Calu3 (cell line): ENCODE measurements around the gene RPS6KA4. TPM values are rescaled to one million over a fixed set of nuclear protein-coding genes. Genes with fewer than 3 reads are reported as not detected.

Experiments used
- BruUV-seq: library from RNA; stranded (reverse); fragments of 400-500 nt; replicated peaks from 2 replicates; lab custom pipeline; 2021; lab: Mats Ljungman, UMichigan
- CTCF ChIA-PET: fragments of 300-600 bp; sonication (Branson Sonifier 250); formaldehyde crosslinking; loops from one replicate; lab custom pipeline; 2022; ENCODE audit warnings: antibody characterized with exemption; lab: Charles Lee
- DNase-seq: peaks from one replicate; pipeline ENCODE4 v3.0.0; 2022
- H3K27ac Mint-ChIP-seq: one replicate; pipeline ENCODE4 v1.8.0; 2022; ENCODE audit warnings: mixed read lengths; ENCODE audit not compliant: unreplicated experiment
- H3K27me3 Mint-ChIP-seq: one replicate; pipeline ENCODE4 v1.8.0; 2022; ENCODE audit warnings: mixed read lengths; ENCODE audit not compliant: unreplicated experiment
- H3K36me3 Mint-ChIP-seq: one replicate; pipeline ENCODE4 v1.8.0; 2022; ENCODE audit warnings: mild to moderate bottlenecking, moderate library complexity, mixed read lengths; ENCODE audit not compliant: insufficient read depth, unreplicated experiment
- H3K4me1 Mint-ChIP-seq: one replicate; pipeline ENCODE4 v1.8.0; 2022; ENCODE audit warnings: mild to moderate bottlenecking, low read depth, mixed read lengths; ENCODE audit not compliant: unreplicated experiment
- H3K4me3 Mint-ChIP-seq: one replicate; pipeline ENCODE4 v1.8.0; 2022; ENCODE audit warnings: mild to moderate bottlenecking, low read depth, moderate library complexity, mixed read lengths; ENCODE audit not compliant: unreplicated experiment
- H3K9me3 Mint-ChIP-seq: one replicate; pipeline ENCODE4 v1.8.0; 2022; ENCODE audit warnings: low read depth, mixed read lengths; ENCODE audit not compliant: unreplicated experiment
- intact Hi-C: fragments of 100-400 bp; cut with micrococcal nuclease; formaldehyde crosslinking; loops from one replicate; pipeline ENCODE4 v1.10.0; 2022; ENCODE audit not compliant: unreplicated experiment
- total RNA-seq: library from RNA; stranded (reverse); gene quantifications from 2 replicates; pipeline ENCODE4 v1.2.3, GENCODE V29; 2022
- TF ChIP-seq, protein P1 (sequence below): fragments of 200-600 bp; IDR thresholded peaks from one replicate; pipeline ENCODE4 v1.8.0; 2022; ENCODE audit warnings: antibody characterized with exemption; ENCODE audit not compliant: unreplicated experiment

The RPS6KA4 gene
- total RNA-seq, 1 experiment from 2014 or later, result 46.0 TPM

DNA sequence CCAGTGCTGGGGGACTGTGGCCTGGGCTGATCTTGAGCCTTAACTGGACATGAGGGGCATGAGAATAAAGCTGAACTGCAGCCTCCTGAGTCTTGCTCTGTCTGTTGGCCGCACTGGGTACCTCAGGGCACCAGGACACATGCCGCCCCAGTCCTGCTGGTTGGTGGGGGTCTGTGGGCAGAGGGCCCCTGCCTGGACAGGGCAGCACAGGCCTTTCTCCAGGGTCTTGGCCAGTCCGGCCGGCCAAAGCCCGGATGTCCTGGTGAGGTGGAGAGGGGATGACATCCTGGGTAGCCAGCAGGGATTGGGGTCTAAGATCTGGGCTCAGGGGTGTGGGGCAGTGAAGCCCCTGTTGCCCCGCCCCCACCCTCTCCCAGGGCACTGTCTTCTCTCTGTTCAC lies 1.5 kb upstream of the RPS6KA4 start:
- DNase-seq, result no peak
- TF ChIP-seq, protein P1, sequence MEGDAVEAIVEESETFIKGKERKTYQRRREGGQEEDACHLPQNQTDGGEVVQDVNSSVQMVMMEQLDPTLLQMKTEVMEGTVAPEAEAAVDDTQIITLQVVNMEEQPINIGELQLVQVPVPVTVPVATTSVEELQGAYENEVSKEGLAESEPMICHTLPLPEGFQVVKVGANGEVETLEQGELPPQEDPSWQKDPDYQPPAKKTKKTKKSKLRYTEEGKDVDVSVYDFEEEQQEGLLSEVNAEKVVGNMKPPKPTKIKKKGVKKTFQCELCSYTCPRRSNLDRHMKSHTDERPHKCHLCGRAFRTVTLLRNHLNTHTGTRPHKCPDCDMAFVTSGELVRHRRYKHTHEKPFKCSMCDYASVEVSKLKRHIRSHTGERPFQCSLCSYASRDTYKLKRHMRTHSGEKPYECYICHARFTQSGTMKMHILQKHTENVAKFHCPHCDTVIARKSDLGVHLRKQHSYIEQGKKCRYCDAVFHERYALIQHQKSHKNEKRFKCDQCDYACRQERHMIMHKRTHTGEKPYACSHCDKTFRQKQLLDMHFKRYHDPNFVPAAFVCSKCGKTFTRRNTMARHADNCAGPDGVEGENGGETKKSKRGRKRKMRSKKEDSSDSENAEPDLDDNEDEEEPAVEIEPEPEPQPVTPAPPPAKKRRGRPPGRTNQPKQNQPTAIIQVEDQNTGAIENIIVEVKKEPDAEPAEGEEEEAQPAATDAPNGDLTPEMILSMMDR, result no peak
- peaks cover 42% of the 10 kb centered on the region for H3K36me3 Mint-ChIP-seq
- peak overlapping the region; percentile 80 for H3K4me3 Mint-ChIP-seq
- CTCF ChIA-PET, result interaction anchor here (0.5 to 2.9 kb wide), 10 partner anchors 8 to 294 kb away, joined by 3 to 16 read pairs (median 4); partner anchors contain the start of genes PRDX5 and TRMT112
- no TSS peak for BruUV-seq
- peak overlapping the region; percentile 36 for H3K27ac Mint-ChIP-seq
- no peaks in the 10 kb centered on the region for H3K9me3 Mint-ChIP-seq
- H3K27me3 Mint-ChIP-seq, result no peaks in the 10 kb centered on the region
- intact Hi-C loops, result loop anchor here (5.0 kb wide), 1 partner anchor 295 kb away; no protein-coding TSS in a partner anchor
- H3K4me1 Mint-ChIP-seq, result peaks cover 35% of the 10 kb centered on the region

DNA sequence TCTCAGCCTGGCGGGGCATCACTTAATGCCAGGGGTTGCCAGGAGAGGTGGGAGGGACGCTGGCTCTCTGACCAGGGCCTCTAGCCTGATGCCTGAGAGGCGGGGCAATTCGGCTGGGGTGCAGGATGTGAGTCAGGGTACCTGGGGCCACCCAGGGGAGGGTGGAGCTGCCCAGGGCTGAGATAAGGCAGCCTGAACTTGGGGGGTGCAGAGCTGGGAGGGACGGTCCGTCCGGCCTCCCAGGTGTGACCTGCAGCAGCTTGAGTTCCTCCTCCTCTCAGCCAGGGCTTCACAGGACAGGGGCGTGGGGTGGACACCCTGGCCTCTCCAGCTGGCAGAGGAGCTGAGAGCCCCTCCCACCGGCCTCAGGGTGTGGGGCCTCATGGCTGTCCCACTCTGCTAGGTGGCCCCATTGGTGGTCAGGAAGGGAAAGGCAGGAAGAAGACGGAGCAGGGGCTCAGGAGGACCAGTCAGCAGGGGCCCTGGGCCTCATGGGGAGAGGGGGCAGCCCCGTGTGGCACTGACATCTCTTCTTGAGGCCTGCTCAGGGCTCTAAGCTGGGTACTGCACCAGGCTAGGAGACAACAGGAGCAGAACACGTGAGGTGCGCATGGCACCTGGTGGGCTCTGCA lies 942 bp upstream of the RPS6KA4 start:
- H3K27ac Mint-ChIP-seq, result peak overlapping the region; percentile 36
- H3K9me3 Mint-ChIP-seq, result no peaks in the 10 kb centered on the region
- DNase-seq, result peak; percentile 83
- H3K27me3 Mint-ChIP-seq, result no peaks in the 10 kb centered on the region
- H3K4me3 Mint-ChIP-seq, result peak overlapping the region; percentile 80
- intact Hi-C loops, result loop anchor here (5.0 kb wide), 1 partner anchor 294 kb away; no protein-coding TSS in a partner anchor
- CTCF ChIA-PET, result interaction anchor here (0.5 to 2.9 kb wide), 9 partner anchors 9 to 91 kb away, joined by 3 to 16 read pairs (median 4); partner anchors contain the start of genes PRDX5 and TRMT112
- TF ChIP-seq, protein P1, result no peak
- no TSS peak for BruUV-seq
- H3K36me3 Mint-ChIP-seq, result peaks cover 42% of the 10 kb centered on the region
- peaks cover 35% of the 10 kb centered on the region for H3K4me1 Mint-ChIP-seq

DNA sequence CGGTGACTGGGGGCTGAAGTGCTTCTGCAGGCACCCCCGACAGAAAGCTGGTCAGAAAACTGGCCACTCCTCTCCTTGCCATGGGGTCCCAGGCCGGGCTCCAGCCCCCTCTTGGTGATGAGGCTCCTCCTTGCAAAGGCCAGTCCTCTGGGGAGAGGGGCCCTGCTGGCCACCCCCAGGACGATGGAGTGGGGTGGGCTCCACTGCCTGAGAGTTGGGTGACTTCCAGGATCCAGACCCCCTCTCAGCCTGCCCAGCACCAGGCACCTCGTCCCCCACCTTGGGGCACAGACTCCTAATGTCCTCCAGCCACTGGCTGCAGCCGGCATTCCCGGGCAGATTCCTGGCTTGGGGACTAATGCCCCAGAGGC lies 441 bp upstream of the RPS6KA4 start:
- Mint-ChIP-seq H3K9me3 (no peaks in the 10 kb centered on the region), H3K27me3 (no peaks in the 10 kb centered on the region)
- BruUV-seq, result no TSS peak

DNA sequence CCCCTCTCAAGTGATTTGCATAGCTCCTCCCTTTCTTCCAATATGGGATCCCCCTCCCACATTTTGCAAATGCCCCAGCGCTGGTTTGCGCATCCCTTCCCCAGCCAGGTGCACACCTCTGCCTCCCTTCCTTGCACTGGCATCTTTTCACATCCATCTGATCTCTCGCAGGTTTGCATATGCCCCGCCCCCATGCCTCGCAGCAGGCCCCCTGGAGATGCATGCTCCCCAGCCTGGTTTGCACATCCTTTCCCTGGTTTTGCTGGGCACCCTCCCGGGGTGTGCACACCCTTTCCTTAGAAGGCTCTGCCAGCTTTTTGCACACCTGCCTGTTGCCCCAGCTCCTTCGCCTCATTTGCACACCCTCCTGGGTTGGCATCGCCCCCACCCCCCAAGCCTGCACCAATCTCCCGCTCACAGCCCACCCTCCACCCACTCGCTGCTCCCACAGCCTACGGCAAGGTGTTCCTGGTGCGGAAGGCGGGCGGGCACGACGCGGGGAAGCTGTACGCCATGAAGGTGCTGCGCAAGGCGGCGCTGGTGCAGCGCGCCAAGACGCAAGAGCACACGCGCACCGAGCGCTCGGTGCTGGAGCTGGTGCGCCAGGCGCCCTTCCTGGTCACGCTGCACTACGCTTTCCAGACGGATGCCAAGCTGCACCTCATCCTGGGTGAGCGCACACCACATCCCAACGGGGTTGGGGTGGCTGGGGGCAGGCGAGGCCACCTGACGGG lies 917 bp downstream of the RPS6KA4 start:
- BruUV-seq, result no TSS peak
- no peak for DNase-seq
- intact Hi-C loops, result loop anchor here (5.0 kb wide), 1 partner anchor 292 kb away; no protein-coding TSS in a partner anchor
- CTCF ChIA-PET, result no interaction called here
- H3K27me3 Mint-ChIP-seq, result no peaks in the 10 kb centered on the region
- peaks cover 57% of the 10 kb centered on the region for H3K36me3 Mint-ChIP-seq
- H3K4me3 Mint-ChIP-seq, result peak overlapping the region; percentile 80
- TF ChIP-seq, protein P1, result no peak
- H3K4me1 Mint-ChIP-seq, result peaks cover 35% of the 10 kb centered on the region
- no peaks in the 10 kb centered on the region for H3K9me3 Mint-ChIP-seq
- peak overlapping the region; percentile 36 for H3K27ac Mint-ChIP-seq

More for the DNA sequence above, 441 bp upstream of the RPS6KA4 start:
- DNase-seq, result no peak
- H3K36me3 Mint-ChIP-seq, result peaks cover 45% of the 10 kb centered on the region
- peak overlapping the region; percentile 36 for H3K27ac Mint-ChIP-seq
- peaks cover 35% of the 10 kb centered on the region for H3K4me1 Mint-ChIP-seq
- TF ChIP-seq, protein P1, result no peak
- intact Hi-C loops, result loop anchor here (5.0 kb wide), 1 partner anchor 294 kb away; no protein-coding TSS in a partner anchor
- H3K4me3 Mint-ChIP-seq, result peak overlapping the region; percentile 80
- CTCF ChIA-PET, result interaction anchor here (1.1 to 2.9 kb wide), 5 partner anchors 16 to 87 kb away, joined by 3 to 16 read pairs (median 4); partner anchors contain the start of genes PRDX5 and TRMT112
